ENCODE results near the gene TRABD.

Gene TRABD

DNA sequence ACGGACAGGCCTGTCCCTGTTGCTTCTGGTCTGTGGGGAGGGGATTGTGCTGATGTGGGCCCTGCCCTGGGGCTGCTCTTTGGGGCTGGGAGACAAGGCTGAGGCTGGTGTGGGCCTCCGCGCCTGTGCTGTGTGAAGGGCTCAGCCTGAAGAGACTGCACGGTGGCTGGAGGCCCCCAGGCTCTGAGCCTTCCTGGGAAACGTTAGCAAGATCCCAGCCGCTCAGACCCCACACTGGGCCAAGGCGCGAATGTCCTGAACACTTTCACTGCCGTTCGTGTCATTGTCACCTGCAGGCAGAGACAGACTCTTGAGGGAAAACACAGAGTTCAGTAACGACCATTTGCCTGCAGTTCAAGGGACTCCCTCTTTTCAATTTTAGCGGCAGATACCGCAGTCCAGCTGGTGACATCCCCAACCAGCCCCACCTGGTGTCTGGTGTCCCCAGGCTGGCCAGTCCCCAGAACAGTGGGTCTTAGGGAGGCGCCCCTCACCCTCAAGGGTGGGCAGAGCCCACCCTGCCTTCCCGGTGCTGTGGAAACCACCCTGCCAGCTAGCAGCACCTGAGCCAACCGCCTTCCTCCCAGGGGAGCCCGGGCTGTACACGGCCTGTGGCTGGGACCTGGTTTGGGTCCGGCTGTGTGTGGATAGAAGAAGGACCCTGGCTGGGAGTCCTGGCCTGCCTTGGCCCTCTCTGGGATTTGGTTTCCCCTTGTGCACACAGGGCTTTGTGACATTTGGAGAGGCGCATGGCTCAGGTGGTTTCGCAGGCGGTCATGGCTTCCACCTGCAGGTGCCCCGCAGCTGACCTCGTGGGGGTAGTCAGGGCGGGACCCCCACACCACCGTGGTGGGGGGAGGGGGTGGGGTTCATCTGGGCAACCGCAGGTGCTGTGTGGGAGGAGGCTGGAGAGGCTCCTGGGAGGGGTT is 9.5 kb upstream of the TRABD start:
- H3K79me2 ChIP-seq (ENCODE audit: control insufficient read depth, insufficient read depth, low read length, poor library complexity): no peaks in the 10 kb centered on the region
- no peaks in the 10 kb centered on the region for H3K36me3 ChIP-seq (ENCODE audit: control insufficient read depth in 1 of 2, insufficient read depth in 2 of 2, low read length in 2 of 2)
- no peak overlapping the region for H2AFZ ChIP-seq (ENCODE audit: insufficient read depth, low read length, poor library complexity)
- H3K9me3 ChIP-seq (ENCODE audit: insufficient read depth, low read depth, low read length): peaks cover 7% of the 10 kb centered on the region
- H3K18ac ChIP-seq (ENCODE audit: low read length): no peak overlapping the region
- no CpG with 5 or more reads among the region's 27 CpGs for WGBS (ENCODE audit: extremely low coverage, insufficient coverage, insufficient read length)
- peaks cover 2% of the 10 kb centered on the region for H3K27me3 ChIP-seq (ENCODE audit: insufficient read depth, low read length)
- no peak overlapping the region for H4K12ac ChIP-seq (ENCODE audit: low read depth, low read length)
- no peak overlapping the region for H3K4me3 ChIP-seq (ENCODE audit: low read depth, low read length)
- no peak overlapping the region for H2BK12ac ChIP-seq (ENCODE audit: low read length)
- H3K23ac ChIP-seq (ENCODE audit: low read length): no peak overlapping the region
- no peak overlapping the region for H3K9ac ChIP-seq (ENCODE audit: low read length)
- H3K79me1 ChIP-seq (ENCODE audit: low read length): no peaks in the 10 kb centered on the region
- no peak overlapping the region for H2BK5ac ChIP-seq (ENCODE audit: low read depth, low read length, poor library complexity)
- no peak overlapping the region for H4K91ac ChIP-seq (ENCODE audit: low read depth, low read length)
- H3K4me2 ChIP-seq (ENCODE audit: low read length): no peak overlapping the region
- H3K4ac ChIP-seq (ENCODE audit: low read depth, low read length): no peak overlapping the region
- H4K8ac ChIP-seq (ENCODE audit: low read depth, low read length): no peak overlapping the region
- no peak overlapping the region for H2BK120ac ChIP-seq (ENCODE audit: insufficient read depth, low read length, poor library complexity)
- H2AK5ac ChIP-seq (ENCODE audit: low read length): no peak overlapping the region
- no peak for DNase-seq
- H3K14ac ChIP-seq (ENCODE audit: low read length): no peak overlapping the region
- no peak overlapping the region for H3K27ac ChIP-seq (ENCODE audit: low read depth, low read length)
- H3K4me1 ChIP-seq (ENCODE audit: control insufficient read depth in 1 of 2, insufficient read depth in 2 of 2, low read length in 2 of 2): peaks cover 0 to 5% of the 10 kb centered on the region in 2 experiments

GRCh38 chr22:50176850-50177536 is 8.7 kb upstream of the TRABD start:
- no peak overlapping the region for H4K8ac ChIP-seq (ENCODE audit: low read depth, low read length)
- WGBS (ENCODE audit: extremely low coverage, insufficient coverage, insufficient read length): no CpG with 5 or more reads among the region's 76 CpGs
- H2BK120ac ChIP-seq (ENCODE audit: insufficient read depth, low read length, poor library complexity): no peak overlapping the region
- H3K79me2 ChIP-seq (ENCODE audit: control insufficient read depth, insufficient read depth, low read length, poor library complexity): no peaks in the 10 kb centered on the region
- H3K14ac ChIP-seq (ENCODE audit: low read length): no peak overlapping the region
- no peak overlapping the region for H3K18ac ChIP-seq (ENCODE audit: low read length)
- no peak overlapping the region for H3K4me2 ChIP-seq (ENCODE audit: low read length)
- no peak overlapping the region for H3K4me3 ChIP-seq (ENCODE audit: low read depth, low read length)
- peaks cover 0 to 5% of the 10 kb centered on the region in 2 experiments for H3K4me1 ChIP-seq (ENCODE audit: control insufficient read depth in 1 of 2, insufficient read depth in 2 of 2, low read length in 2 of 2)
- H3K4ac ChIP-seq (ENCODE audit: low read depth, low read length): no peak overlapping the region
- no peak overlapping the region for H4K12ac ChIP-seq (ENCODE audit: low read depth, low read length)
- H3K23ac ChIP-seq (ENCODE audit: low read length): no peak overlapping the region
- no peak overlapping the region for H3K9ac ChIP-seq (ENCODE audit: low read length)
- H2AK5ac ChIP-seq (ENCODE audit: low read length): no peak overlapping the region
- H3K36me3 ChIP-seq (ENCODE audit: control insufficient read depth in 1 of 2, insufficient read depth in 2 of 2, low read length in 2 of 2): no peaks in the 10 kb centered on the region
- no peak overlapping the region for H4K91ac ChIP-seq (ENCODE audit: low read depth, low read length)
- H3K27ac ChIP-seq (ENCODE audit: low read depth, low read length): no peak overlapping the region
- DNase-seq: no peak
- no peak overlapping the region for H2BK5ac ChIP-seq (ENCODE audit: low read depth, low read length, poor library complexity)
- peaks cover 7% of the 10 kb centered on the region for H3K9me3 ChIP-seq (ENCODE audit: insufficient read depth, low read depth, low read length)
- no peaks in the 10 kb centered on the region for H3K79me1 ChIP-seq (ENCODE audit: low read length)
- no peak overlapping the region for H2BK12ac ChIP-seq (ENCODE audit: low read length)
- H2AFZ ChIP-seq (ENCODE audit: insufficient read depth, low read length, poor library complexity): no peak overlapping the region
- no peaks in the 10 kb centered on the region for H3K27me3 ChIP-seq (ENCODE audit: insufficient read depth, low read length)

GRCh38 chr22:50177537-50178470 is 7.9 kb upstream of the TRABD start:
- Histone ChIP-seq H2BK12ac (ENCODE audit: low read length) (no peak overlapping the region), H2AFZ (ENCODE audit: insufficient read depth, low read length, poor library complexity) (no peak overlapping the region), H4K12ac (ENCODE audit: low read depth, low read length) (no peak overlapping the region), H3K27ac (ENCODE audit: low read depth, low read length) (no peak overlapping the region), H3K9me3 (ENCODE audit: insufficient read depth, low read depth, low read length) (peaks cover 7% of the 10 kb centered on the region), H3K9ac (ENCODE audit: low read length) (no peak overlapping the region), H4K91ac (ENCODE audit: low read depth, low read length) (no peak overlapping the region), H3K79me2 (ENCODE audit: control insufficient read depth, insufficient read depth, low read length, poor library complexity) (no peaks in the 10 kb centered on the region), H2BK5ac (ENCODE audit: low read depth, low read length, poor library complexity) (no peak overlapping the region), H3K27me3 (ENCODE audit: insufficient read depth, low read length) (no peaks in the 10 kb centered on the region), H3K79me1 (ENCODE audit: low read length) (no peaks in the 10 kb centered on the region), H3K18ac (ENCODE audit: low read length) (no peak overlapping the region), H3K4ac (ENCODE audit: low read depth, low read length) (no peak overlapping the region), H2AK5ac (ENCODE audit: low read length) (no peak overlapping the region), H3K4me3 (ENCODE audit: low read depth, low read length) (no peak overlapping the region), H2BK120ac (ENCODE audit: insufficient read depth, low read length, poor library complexity) (no peak overlapping the region), H3K23ac (ENCODE audit: low read length) (no peak overlapping the region), H3K36me3 (ENCODE audit: control insufficient read depth in 1 of 2, insufficient read depth in 2 of 2, low read length in 2 of 2) (no peaks in the 10 kb centered on the region), H3K4me2 (ENCODE audit: low read length) (no peak overlapping the region), H4K8ac (ENCODE audit: low read depth, low read length) (no peak overlapping the region), H3K4me1 (ENCODE audit: control insufficient read depth in 1 of 2, insufficient read depth in 2 of 2, low read length in 2 of 2) (peaks cover 0 to 5% of the 10 kb centered on the region in 2 experiments), H3K14ac (ENCODE audit: low read length) (no peak overlapping the region)
- no peak for DNase-seq
- no CpG with 5 or more reads among the region's 98 CpGs for WGBS (ENCODE audit: extremely low coverage, insufficient coverage, insufficient read length)

- Histone ChIP-seq H3K27me3 (ENCODE audit: insufficient read depth, low read length) (no peaks in the 10 kb centered on the region), H4K12ac (ENCODE audit: low read depth, low read length) (no peak overlapping the region), H3K18ac (ENCODE audit: low read length) (no peak overlapping the region), H3K36me3 (ENCODE audit: control insufficient read depth in 1 of 2, insufficient read depth in 2 of 2, low read length in 2 of 2) (no peaks in the 10 kb centered on the region), H4K91ac (ENCODE audit: low read depth, low read length) (no peak overlapping the region), H2AK5ac (ENCODE audit: low read length) (no peak overlapping the region), H3K79me2 (ENCODE audit: control insufficient read depth, insufficient read depth, low read length, poor library complexity) (no peaks in the 10 kb centered on the region), H2BK120ac (ENCODE audit: insufficient read depth, low read length, poor library complexity) (no peak overlapping the region), H3K14ac (ENCODE audit: low read length) (no peak overlapping the region), H4K8ac (ENCODE audit: low read depth, low read length) (no peak overlapping the region), H3K4me1 (ENCODE audit: control insufficient read depth in 1 of 2, insufficient read depth in 2 of 2, low read length in 2 of 2) (peaks cover 0 to 5% of the 10 kb centered on the region in 2 experiments), H3K79me1 (ENCODE audit: low read length) (no peaks in the 10 kb centered on the region), H2BK12ac (ENCODE audit: low read length) (no peak overlapping the region), H3K9me3 (ENCODE audit: insufficient read depth, low read depth, low read length) (peaks cover 7% of the 10 kb centered on the region), H3K23ac (ENCODE audit: low read length) (no peak overlapping the region), H2BK5ac (ENCODE audit: low read depth, low read length, poor library complexity) (no peak overlapping the region), H3K9ac (ENCODE audit: low read length) (no peak overlapping the region), H3K4me3 (ENCODE audit: low read depth, low read length) (no peak overlapping the region), H3K4ac (ENCODE audit: low read depth, low read length) (no peak overlapping the region), H2AFZ (ENCODE audit: insufficient read depth, low read length, poor library complexity) (no peak overlapping the region), H3K27ac (ENCODE audit: low read depth, low read length) (no peak overlapping the region), H3K4me2 (ENCODE audit: low read length) (no peak overlapping the region)
- no peak for DNase-seq
- WGBS (ENCODE audit: extremely low coverage, insufficient coverage, insufficient read length): no CpG with 5 or more reads among the region's 22 CpGs
Observed at GRCh38 chr22:50178471-50178864, 7.2 kb upstream of the TRABD start.

All from trophoblast cell (in vitro differentiated cells and primary cell).